ENCODE measurements around the gene ACTA2.

The ACTA2 gene

DNA sequence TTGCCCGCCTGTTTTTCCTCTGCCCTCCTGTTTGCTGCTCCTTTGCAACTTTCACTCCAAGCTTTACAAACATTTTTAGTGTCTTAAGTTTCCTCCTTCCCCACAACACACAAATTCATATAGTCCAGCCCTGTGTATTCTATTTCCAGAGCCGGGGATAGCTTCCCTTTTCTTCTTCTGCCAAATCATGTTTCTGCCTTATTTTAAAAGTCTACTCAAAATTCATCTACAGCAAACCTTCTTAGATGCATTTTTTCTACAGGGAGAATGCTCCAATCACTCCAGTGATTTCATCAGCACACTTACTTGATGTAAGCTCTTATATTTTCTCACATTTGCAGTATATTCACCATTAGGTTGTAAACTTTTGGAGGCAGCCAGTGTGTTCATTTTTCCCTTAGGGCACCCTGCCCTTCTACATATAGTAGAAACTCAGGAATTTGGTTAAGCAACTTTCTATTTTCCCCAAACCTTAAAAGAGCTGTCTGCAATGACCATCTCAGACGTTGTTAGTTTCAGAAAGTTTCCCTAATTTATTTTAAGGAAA is 12.4 kb upstream of the ACTA2 start:
- H3K36me3 ChIP-seq (ENCODE audit: control insufficient read depth in 1 of 2, insufficient read depth in 2 of 2, low read length in 2 of 2) = no peaks in the 10 kb centered on the region
- H3K4me3 ChIP-seq (ENCODE audit: low read depth in 1 of 2, low read length in 2 of 2) = no peak overlapping the region
- H3K27ac ChIP-seq (ENCODE audit: low read length) = no peak overlapping the region
- H3K27me3 ChIP-seq (ENCODE audit: low read depth, low read length) = no peaks in the 10 kb centered on the region
- peaks cover 0 to 26% of the 10 kb centered on the region in 2 donors for H3K4me1 ChIP-seq (ENCODE audit: control insufficient read depth in 1 of 2, insufficient read depth in 2 of 2, low read length in 2 of 2)
- H3K9me3 ChIP-seq (ENCODE audit: control insufficient read depth in 1 of 2, low read length in 2 of 2) = no peaks in the 10 kb centered on the region

- Histone ChIP-seq H3K27ac (ENCODE audit: low read length) (no peak overlapping the region), H3K4me3 (ENCODE audit: low read depth in 1 of 2, low read length in 2 of 2) (no peak overlapping the region), H3K27me3 (ENCODE audit: low read depth, low read length) (no peaks in the 10 kb centered on the region), H3K4me1 (ENCODE audit: control insufficient read depth in 1 of 2, insufficient read depth in 2 of 2, low read length in 2 of 2) (peaks cover 0 to 25% of the 10 kb centered on the region in 2 donors), H3K9me3 (ENCODE audit: control insufficient read depth in 1 of 2, low read length in 2 of 2) (no peaks in the 10 kb centered on the region), H3K36me3 (ENCODE audit: control insufficient read depth in 1 of 2, insufficient read depth in 2 of 2, low read length in 2 of 2) (no peaks in the 10 kb centered on the region)
These were observed 11.8 kb upstream of the ACTA2 start for GRCh38 chr10:88964360-88964759.

DNA sequence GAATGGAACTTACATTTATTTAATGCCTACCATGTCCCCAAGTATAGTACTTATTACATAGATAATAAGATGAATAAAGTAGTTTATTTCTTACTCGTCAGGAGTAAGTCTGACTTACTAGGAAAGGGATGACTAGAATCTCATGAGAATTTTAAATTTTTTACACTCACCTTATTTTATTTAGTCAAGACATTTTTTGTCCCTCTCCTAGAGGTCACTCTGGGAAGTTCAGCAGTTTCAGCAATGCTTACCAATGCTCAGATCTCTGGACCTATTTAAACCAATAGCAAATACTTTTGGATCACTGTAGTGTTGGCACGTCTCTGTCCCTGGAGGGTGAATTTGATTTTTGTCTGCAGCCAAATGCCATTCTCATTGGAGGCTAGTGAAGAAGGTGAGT is 10.7 kb upstream of the ACTA2 start:
- Histone ChIP-seq H3K36me3 (ENCODE audit: control insufficient read depth in 1 of 2, insufficient read depth in 2 of 2, low read length in 2 of 2) (no peaks in the 10 kb centered on the region), H3K4me3 (ENCODE audit: low read depth in 1 of 2, low read length in 2 of 2) (no peak overlapping the region), H3K4me1 (ENCODE audit: control insufficient read depth in 1 of 2, insufficient read depth in 2 of 2, low read length in 2 of 2) (peaks cover 0 to 14% of the 10 kb centered on the region in 2 donors), H3K27ac (ENCODE audit: low read length) (no peak overlapping the region), H3K9me3 (ENCODE audit: control insufficient read depth in 1 of 2, low read length in 2 of 2) (no peaks in the 10 kb centered on the region), H3K27me3 (ENCODE audit: low read depth, low read length) (no peaks in the 10 kb centered on the region)

DNA sequence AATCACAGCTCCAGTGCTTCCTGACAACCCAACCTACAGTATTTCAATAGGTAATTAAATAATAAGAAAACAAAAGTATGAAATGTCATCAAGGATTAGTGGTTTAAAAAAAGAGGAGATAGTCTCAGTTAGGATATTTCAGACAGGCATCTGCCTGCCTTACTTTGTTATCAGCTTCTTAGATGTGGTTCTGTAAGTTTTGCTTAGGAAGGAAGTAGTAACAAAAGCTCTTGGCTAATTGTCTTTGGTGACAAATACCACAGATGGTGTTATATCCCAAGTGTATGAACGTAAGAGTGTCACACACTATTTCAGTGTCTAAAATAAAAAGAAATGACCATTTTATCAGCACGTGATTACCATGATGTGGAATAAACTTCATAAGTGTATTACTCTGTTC is 9.8 kb upstream of the ACTA2 start:
- Histone ChIP-seq H3K36me3 (ENCODE audit: control insufficient read depth in 1 of 2, insufficient read depth in 2 of 2, low read length in 2 of 2) (no peaks in the 10 kb centered on the region), H3K4me1 (ENCODE audit: control insufficient read depth in 1 of 2, insufficient read depth in 2 of 2, low read length in 2 of 2) (peaks cover 0 to 11% of the 10 kb centered on the region in 2 donors), H3K27me3 (ENCODE audit: low read depth, low read length) (no peaks in the 10 kb centered on the region), H3K27ac (ENCODE audit: low read length) (no peak overlapping the region), H3K9me3 (ENCODE audit: control insufficient read depth in 1 of 2, low read length in 2 of 2) (no peaks in the 10 kb centered on the region), H3K4me3 (ENCODE audit: low read depth in 1 of 2, low read length in 2 of 2) (no peak overlapping the region)

GRCh38 chr10:88961266-88961665 is 8.7 kb upstream of the ACTA2 start:
- H3K27me3 ChIP-seq (ENCODE audit: low read depth, low read length) = no peaks in the 10 kb centered on the region
- no peak overlapping the region for H3K4me3 ChIP-seq (ENCODE audit: low read depth in 1 of 2, low read length in 2 of 2)
- H3K27ac ChIP-seq (ENCODE audit: low read length) = no peak overlapping the region
- H3K36me3 ChIP-seq (ENCODE audit: control insufficient read depth in 1 of 2, insufficient read depth in 2 of 2, low read length in 2 of 2) = no peaks in the 10 kb centered on the region
- H3K9me3 ChIP-seq (ENCODE audit: control insufficient read depth in 1 of 2, low read length in 2 of 2) = no peaks in the 10 kb centered on the region
- H3K4me1 ChIP-seq (ENCODE audit: control insufficient read depth in 1 of 2, insufficient read depth in 2 of 2, low read length in 2 of 2) = peaks cover 0 to 5% of the 10 kb centered on the region in 2 donors

DNA sequence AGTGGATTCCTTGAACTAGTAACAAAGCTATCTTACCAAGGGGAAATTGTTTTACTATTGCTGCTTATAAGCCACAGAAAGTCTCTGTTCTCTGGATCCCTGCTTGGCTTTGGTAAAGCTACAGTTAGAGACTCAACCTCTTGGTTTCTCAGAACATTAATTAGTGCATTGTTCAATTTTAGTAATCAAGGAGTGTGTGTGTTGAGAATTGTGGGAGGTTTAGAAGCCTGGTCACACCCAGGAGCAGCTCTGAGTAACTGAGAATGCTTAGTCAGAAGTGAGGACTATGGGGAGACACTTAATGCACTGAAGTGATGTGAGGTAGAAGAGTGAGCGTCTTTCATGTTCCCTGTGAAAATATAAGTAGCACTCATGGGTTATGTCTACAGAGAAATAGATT is 8.2 kb upstream of the ACTA2 start:
- no peak overlapping the region for H3K27ac ChIP-seq (ENCODE audit: low read length)

DNA sequence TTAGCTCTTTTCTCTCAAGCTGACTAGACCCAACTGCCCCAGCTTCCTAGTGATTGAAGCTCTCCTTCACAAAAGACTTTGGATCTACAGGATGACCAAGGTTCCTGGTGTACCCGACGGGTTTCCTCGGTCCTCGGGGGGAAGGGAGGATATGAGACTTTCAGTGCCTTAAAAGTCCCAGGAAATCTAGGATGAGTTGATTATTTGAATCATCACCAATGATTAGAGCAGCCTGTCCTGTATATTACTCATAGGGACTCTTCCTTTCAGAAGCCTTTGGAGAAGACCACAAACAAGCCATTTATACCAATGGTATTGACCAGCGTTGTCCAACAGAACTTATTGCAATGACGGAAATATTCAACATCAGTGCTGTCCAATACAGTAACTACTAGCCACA is 6.1 kb upstream of the ACTA2 start:
- Histone ChIP-seq H3K27me3 (ENCODE audit: low read depth, low read length) (no peaks in the 10 kb centered on the region), H3K4me1 (ENCODE audit: control insufficient read depth in 1 of 2, insufficient read depth in 2 of 2, low read length in 2 of 2) (no peaks in the 10 kb centered on the region), H3K9me3 (ENCODE audit: control insufficient read depth in 1 of 2, low read length in 2 of 2) (no peaks in the 10 kb centered on the region), H3K36me3 (ENCODE audit: control insufficient read depth in 1 of 2, insufficient read depth in 2 of 2, low read length in 2 of 2) (no peaks in the 10 kb centered on the region), H3K4me3 (ENCODE audit: low read depth in 1 of 2, low read length in 2 of 2) (no peak overlapping the region), H3K27ac (ENCODE audit: low read length) (no peak overlapping the region)

More for the DNA sequence above, 8.2 kb upstream of the ACTA2 start:
- no peaks in the 10 kb centered on the region for H3K9me3 ChIP-seq (ENCODE audit: control insufficient read depth in 1 of 2, low read length in 2 of 2)
- H3K4me3 ChIP-seq (ENCODE audit: low read depth in 1 of 2, low read length in 2 of 2) = no peak overlapping the region
- no peaks in the 10 kb centered on the region for H3K27me3 ChIP-seq (ENCODE audit: low read depth, low read length)
- H3K4me1 ChIP-seq (ENCODE audit: control insufficient read depth in 1 of 2, insufficient read depth in 2 of 2, low read length in 2 of 2) = peaks cover 0 to 5% of the 10 kb centered on the region in 2 donors
- H3K36me3 ChIP-seq (ENCODE audit: control insufficient read depth in 1 of 2, insufficient read depth in 2 of 2, low read length in 2 of 2) = no peaks in the 10 kb centered on the region

DNA sequence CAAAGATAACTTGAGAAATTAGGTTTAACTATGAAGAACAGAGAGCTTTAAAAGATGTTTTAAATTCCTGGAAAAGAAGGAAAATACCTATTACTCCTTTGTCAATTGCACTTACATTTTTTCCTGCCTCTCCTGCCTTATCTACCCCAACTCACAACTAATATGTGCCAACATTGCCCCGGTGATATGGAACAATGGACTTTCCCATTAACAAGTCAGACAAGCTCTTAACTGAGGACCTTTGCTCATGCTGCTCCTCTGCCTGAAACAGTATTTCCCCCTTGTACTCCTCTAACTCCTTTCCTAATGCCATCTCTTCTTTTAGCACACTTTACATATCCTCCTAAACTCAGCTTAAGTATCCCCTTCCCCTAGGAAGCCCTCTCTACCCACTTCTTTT is 4.8 kb upstream of the ACTA2 start:
- Histone ChIP-seq H3K4me1 (ENCODE audit: control insufficient read depth in 1 of 2, insufficient read depth in 2 of 2, low read length in 2 of 2) (peaks cover 0 to 4% of the 10 kb centered on the region in 2 donors), H3K9me3 (ENCODE audit: control insufficient read depth in 1 of 2, low read length in 2 of 2) (no peaks in the 10 kb centered on the region), H3K27ac (ENCODE audit: low read length) (no peak overlapping the region), H3K27me3 (ENCODE audit: low read depth, low read length) (no peaks in the 10 kb centered on the region), H3K4me3 (ENCODE audit: low read depth in 1 of 2, low read length in 2 of 2) (no peak overlapping the region), H3K36me3 (ENCODE audit: control insufficient read depth in 1 of 2, insufficient read depth in 2 of 2, low read length in 2 of 2) (no peaks in the 10 kb centered on the region)

GRCh38 chr10:88954458-88955083 is 2.0 kb upstream of the ACTA2 start:
- no peaks in the 10 kb centered on the region for H3K36me3 ChIP-seq (ENCODE audit: control insufficient read depth in 1 of 2, insufficient read depth in 2 of 2, low read length in 2 of 2)
- H3K9me3 ChIP-seq (ENCODE audit: control insufficient read depth in 1 of 2, low read length in 2 of 2) = no peaks in the 10 kb centered on the region
- no peak overlapping the region for H3K4me3 ChIP-seq (ENCODE audit: low read depth in 1 of 2, low read length in 2 of 2)
- H3K27ac ChIP-seq (ENCODE audit: low read length) = no peak overlapping the region
- H3K4me1 ChIP-seq (ENCODE audit: control insufficient read depth in 1 of 2, insufficient read depth in 2 of 2, low read length in 2 of 2) = peaks cover 0 to 4% of the 10 kb centered on the region in 2 donors
- no peaks in the 10 kb centered on the region for H3K27me3 ChIP-seq (ENCODE audit: low read depth, low read length)

- Histone ChIP-seq H3K4me1 (ENCODE audit: control insufficient read depth in 1 of 2, insufficient read depth in 2 of 2, low read length in 2 of 2) (peaks cover 0 to 4% of the 10 kb centered on the region in 2 donors), H3K27ac (ENCODE audit: low read length) (peak overlapping the region; percentile 95), H3K36me3 (ENCODE audit: control insufficient read depth in 1 of 2, insufficient read depth in 2 of 2, low read length in 2 of 2) (no peaks in the 10 kb centered on the region), H3K27me3 (ENCODE audit: low read depth, low read length) (no peaks in the 10 kb centered on the region), H3K9me3 (ENCODE audit: control insufficient read depth in 1 of 2, low read length in 2 of 2) (no peaks in the 10 kb centered on the region), H3K4me3 (ENCODE audit: low read depth in 1 of 2, low read length in 2 of 2) (no peak overlapping the region)
These were observed 1.1 kb upstream of the ACTA2 start for GRCh38 chr10:88953662-88954061.

DNA sequence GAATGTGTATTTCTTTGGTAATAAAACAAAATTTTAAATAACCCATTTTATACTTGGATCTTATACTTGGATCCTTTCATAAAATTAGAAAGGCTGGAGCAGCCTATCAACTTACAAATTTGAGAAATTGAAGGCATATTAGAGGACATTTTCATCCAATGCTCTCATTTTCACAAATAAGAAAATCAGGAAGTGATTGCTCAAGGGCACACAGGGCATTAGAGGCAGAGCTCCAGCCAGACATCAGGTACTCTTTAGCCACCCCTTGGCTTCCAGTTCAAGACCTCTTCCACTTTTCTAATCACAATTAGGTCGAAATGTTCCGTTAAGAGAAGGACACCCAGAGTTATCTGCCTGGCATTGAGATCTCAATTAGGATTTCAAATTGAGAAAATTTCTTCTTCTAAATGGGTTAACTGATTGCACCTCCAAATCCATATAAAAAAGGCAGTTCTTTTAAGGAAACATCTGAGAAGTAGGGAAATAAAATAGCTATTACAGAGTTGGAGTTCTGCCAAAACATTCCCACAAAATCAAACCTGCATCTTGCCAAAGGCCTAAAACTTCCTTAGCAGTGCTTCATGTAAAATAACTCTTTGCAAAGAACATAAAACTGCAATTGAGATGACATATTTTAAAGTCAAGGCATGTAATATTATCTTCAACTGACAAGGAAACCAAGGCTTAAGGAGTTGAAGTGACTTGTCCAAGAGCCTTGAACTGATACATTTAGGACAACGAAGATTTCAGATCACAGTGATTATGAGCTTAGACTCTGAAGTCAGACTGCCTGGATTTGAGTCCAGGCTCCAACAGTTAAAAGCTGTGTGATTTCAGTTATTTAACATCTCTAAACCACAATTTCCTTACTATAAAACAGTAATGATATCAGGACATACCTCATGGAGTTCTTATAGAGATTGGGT is 2.4 kb downstream of the ACTA2 start:
- Histone ChIP-seq H3K36me3 (ENCODE audit: control insufficient read depth in 1 of 2, insufficient read depth in 2 of 2, low read length in 2 of 2) (no peaks in the 10 kb centered on the region), H3K4me3 (ENCODE audit: low read depth in 1 of 2, low read length in 2 of 2) (peak overlapping the region; percentile 75), H3K27me3 (ENCODE audit: low read depth, low read length) (no peaks in the 10 kb centered on the region), H3K27ac (ENCODE audit: low read length) (peak overlapping the region; percentile 95), H3K9me3 (ENCODE audit: control insufficient read depth in 1 of 2, low read length in 2 of 2) (no peaks in the 10 kb centered on the region), H3K4me1 (ENCODE audit: control insufficient read depth in 1 of 2, insufficient read depth in 2 of 2, low read length in 2 of 2) (peaks cover 0 to 13% of the 10 kb centered on the region in 2 donors)
